GM18520 (cell line): ENCODE results near the gene TNFSF11.

Experiments
- ATAC-seq: cut with Tn5 transposase; IDR thresholded peaks from one replicate; pipeline ENCODE4 v1.9.1; 2021; ENCODE audit not compliant: unreplicated experiment

The TNFSF11 gene

DNA sequence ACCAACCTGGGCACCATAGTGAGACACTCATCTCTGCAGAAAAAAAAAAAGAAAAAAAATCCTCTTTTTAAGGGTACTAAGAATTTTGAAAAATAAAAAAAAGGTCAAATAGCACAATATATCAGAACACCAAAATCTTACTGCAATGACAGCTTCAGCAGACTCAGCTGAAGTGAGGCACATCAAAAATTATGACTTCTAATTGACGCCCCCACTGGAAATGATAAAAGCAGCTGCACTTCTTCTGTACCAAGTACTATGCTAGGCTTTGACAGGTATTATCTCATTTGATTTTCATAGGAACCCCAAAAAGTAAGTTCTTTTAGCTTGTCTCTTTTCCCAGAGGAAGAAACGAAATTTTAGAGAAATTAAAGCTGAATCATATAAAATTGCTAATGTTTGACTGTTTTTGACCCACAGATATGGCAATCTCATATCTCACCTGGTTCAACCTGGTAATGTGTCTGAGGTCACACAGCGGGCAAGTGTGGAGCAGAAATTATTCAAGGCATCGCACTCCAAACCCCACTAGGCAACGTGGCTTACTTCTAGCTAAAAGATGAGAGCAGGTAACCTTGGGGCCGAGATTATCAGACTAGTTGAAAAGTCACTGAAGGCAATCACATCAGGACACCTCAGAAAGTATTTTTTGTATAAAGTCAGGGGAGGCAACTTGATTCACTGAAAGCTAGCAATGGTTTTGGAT is 78.1 kb downstream of the TNFSF11 start:
- no peak for ATAC-seq

DNA sequence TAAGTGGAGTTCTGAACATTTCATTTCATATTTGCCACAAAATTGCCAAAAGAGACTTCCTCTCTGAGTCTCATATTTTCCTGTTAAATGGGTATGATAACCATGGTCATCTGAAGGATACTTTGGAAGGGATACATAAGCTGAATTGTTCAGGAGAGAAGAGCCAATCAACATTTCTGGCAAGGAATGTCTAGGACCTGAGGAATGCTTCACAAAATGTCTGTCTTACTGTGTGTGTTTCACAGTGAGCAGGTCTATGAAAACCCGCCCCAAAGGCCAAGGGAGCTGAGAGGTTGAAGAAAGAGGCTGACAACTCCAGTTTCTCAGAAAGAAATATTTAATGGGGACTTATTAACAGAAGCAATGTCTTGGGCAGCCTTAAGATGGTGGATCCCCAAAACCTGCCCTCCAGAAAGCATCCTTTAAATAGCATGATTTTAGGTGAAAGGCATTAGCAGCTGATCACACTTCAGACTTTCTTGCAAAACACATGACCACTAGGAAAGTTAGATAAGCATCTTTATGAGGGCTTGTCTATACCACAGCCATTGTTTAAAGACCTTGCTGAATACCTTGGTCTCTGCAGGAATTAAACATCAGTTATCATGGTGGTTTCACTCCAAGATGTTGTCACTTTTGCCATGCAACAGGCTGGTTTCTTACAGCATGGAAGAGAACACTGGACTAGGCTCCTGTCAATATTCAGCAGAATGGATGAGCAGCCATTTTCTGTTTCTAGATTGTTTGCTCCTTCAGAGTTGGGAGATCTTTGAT is 78.9 kb downstream of the TNFSF11 start:
- no peak for ATAC-seq

- ATAC-seq, result no peak
These were observed 79.7 kb downstream of the TNFSF11 start for GRCh38 chr13:42653679-42654078.

DNA sequence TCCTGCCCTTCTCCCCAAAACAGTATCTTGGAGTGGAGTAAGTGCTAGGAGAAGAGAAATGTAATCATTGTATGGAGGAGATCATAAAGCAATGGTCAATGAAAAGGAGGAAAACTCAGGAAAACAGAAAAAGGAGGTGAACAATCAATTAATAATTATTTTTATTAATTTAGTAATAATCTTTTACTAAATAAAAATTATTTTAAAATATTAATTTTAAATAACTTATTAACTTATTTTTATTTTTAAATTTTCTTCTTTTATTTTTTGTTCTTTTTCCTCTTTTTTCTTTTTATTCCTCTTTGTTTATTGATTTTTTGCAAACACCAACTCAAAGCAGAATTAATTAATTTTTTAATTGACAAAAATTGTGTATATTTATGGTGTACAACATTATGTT is 80.3 kb downstream of the TNFSF11 start:
- no peak for ATAC-seq

- ATAC-seq, result no peak
These were observed 80.8 kb downstream of the TNFSF11 start for GRCh38 chr13:42654722-42655121.

- ATAC-seq, result no peak
These were observed 82.2 kb downstream of the TNFSF11 start for GRCh38 chr13:42656161-42656560.

- ATAC-seq, result no peak
These were observed 83.0 kb downstream of the TNFSF11 start for GRCh38 chr13:42656958-42657357.
